Hepatocyte (in vitro differentiated cells): ENCODE measurements around the gene ZNF394. TPM values are rescaled to one million over a fixed set of nuclear protein-coding genes. Genes with fewer than 3 reads are reported as not detected.

ENCODE experiments used
- DNase-seq: peaks from one replicate; pipeline ENCODE4 v3.0.0-alpha.2; 2016; ENCODE audit warnings: low spot score
- H2AFZ ChIP-seq: fragments of 200-600 bp; sonication (generic); 2 replicates; pipeline ENCODE4 v1.6.0; 2016; ENCODE audit warnings: antibody characterized with exemption, mild to moderate bottlenecking
- H3K27ac ChIP-seq: fragments of 200-600 bp; sonication (generic); 2 replicates; pipeline ENCODE4 v1.5.1; 2016; ENCODE audit warnings: mild to moderate bottlenecking
- H3K27me3 ChIP-seq: fragments of 200-600 bp; sonication (generic); 2 replicates; pipeline ENCODE4 v1.6.1; 2016
- H3K36me3 ChIP-seq: fragments of 200-600 bp; sonication (generic); replicated peaks from 2 replicates; pipeline ENCODE4 v1.5.1; 2016; ENCODE audit warnings: low read depth; ENCODE audit not compliant: insufficient read depth
- H3K4me1 ChIP-seq: fragments of 200-600 bp; sonication (generic); 2 replicates; pipeline ENCODE4 v1.5.1; 2016; ENCODE audit warnings: mild to moderate bottlenecking, moderate library complexity; ENCODE audit not compliant: insufficient read depth
- H3K4me2 ChIP-seq: fragments of 200-600 bp; sonication (generic); 2 replicates; pipeline ENCODE4 v1.6.0; 2016
- H3K4me3 ChIP-seq: fragments of 200-600 bp; sonication (generic); 2 replicates; pipeline ENCODE4 v1.5.1; 2016; ENCODE audit warnings: mild to moderate bottlenecking
- H3K79me2 ChIP-seq: fragments of 200-600 bp; sonication (generic); 2 replicates; pipeline ENCODE4 v1.6.0; 2017; ENCODE audit warnings: mild to moderate bottlenecking
- H3K9me2 ChIP-seq: fragments of 200-600 bp; sonication (generic); replicated peaks from 2 replicates; pipeline ENCODE4 v1.6.0; 2017; ENCODE audit warnings: mild to moderate bottlenecking; ENCODE audit not compliant: insufficient read depth
- H3K9me3 ChIP-seq: fragments of 200-600 bp; sonication (generic); 2 replicates; pipeline ENCODE4 v1.5.1; 2016; ENCODE audit warnings: low read depth, mild to moderate bottlenecking
- H4K20me1 ChIP-seq: fragments of 200-600 bp; sonication (generic); 2 replicates; pipeline ENCODE4 v1.6.0; 2016; ENCODE audit warnings: mild to moderate bottlenecking; ENCODE audit not compliant: insufficient read depth, poor library complexity, severe bottlenecking
- CTCF ChIP-seq: fragments of 200-600 bp; sonication (generic); IDR thresholded peaks from 2 replicates; pipeline ENCODE4 v1.5.1; 2016; ENCODE audit warnings: antibody characterized with exemption, mild to moderate bottlenecking; ENCODE audit not compliant: poor library complexity
- EZH2 ChIP-seq: fragments of 200-600 bp; sonication (generic); IDR thresholded peaks from 2 replicates; pipeline ENCODE4 v1.6.1; 2016; ENCODE audit warnings: antibody characterized with exemption, mild to moderate bottlenecking, borderline replicate concordance
- EZH2phosphoT487 ChIP-seq: fragments of 200-600 bp; sonication (generic); IDR thresholded peaks from one replicate; pipeline ENCODE4 v1.6.1; 2018; ENCODE audit warnings: antibody characterized with exemption, mild to moderate bottlenecking, low read depth, moderate library complexity; ENCODE audit not compliant: unreplicated experiment, severe bottlenecking
- WGBS: methylation state at CpG from one replicate; pipeline ENCODE4 v1.1.6; 2016; ENCODE audit warnings: low lambda C conversion rate; ENCODE audit errors: missing lambda C conversion rate; 5-methylcytosine and 5-hydroxymethylcytosine counted together
- polyA plus RNA-seq: library from polyadenylated mRNA; unstranded; fragments of >200 nt; fragmentation: Nextera tagmentation; extraction: Ambion mirVana; gene quantifications from 2 replicates; pipeline ENCODE4 v1.2.1, GENCODE V29; 2016
- total RNA-seq: library from RNA; depleted of rRNA; stranded (reverse); fragments of >200 nt; gene quantifications from 2 replicates; pipeline ENCODE4 v1.2.3, GENCODE V29; 2014

Gene ZNF394
- total and polyA plus RNA-seq, 2 experiments from 2014 or later: 18.4 to 19.4 TPM

- Histone ChIP-seq H3K9me3 (peaks cover 6% of the 10 kb centered on the region), H4K20me1 (no peaks in the 10 kb centered on the region), H3K4me2 (no peak overlapping the region), H3K4me1 (no peaks in the 10 kb centered on the region), H3K27me3 (no peaks in the 10 kb centered on the region), H2AFZ (no peak overlapping the region), H3K4me3 (no peak overlapping the region), H3K9me2 (no peaks in the 10 kb centered on the region), H3K79me2 (no peaks in the 10 kb centered on the region), H3K36me3 (peaks cover 5% of the 10 kb centered on the region), H3K27ac (no peak overlapping the region)
- DNase-seq: no peak
- WGBS: 98% methylated on average over 34 of the region's 34 CpGs
- TF ChIP-seq EZH2phosphoT487 (no peak), EZH2 (no peak), CTCF (no peak)
Observed at GRCh38 chr7:99543081-99543671, 43.1 kb upstream of the ZNF394 start.

GRCh38 chr7:99541212-99541611, 41.1 kb upstream of the ZNF394 start:
- H3K4me2 ChIP-seq: no peak overlapping the region
- no peaks in the 10 kb centered on the region for H3K9me2 ChIP-seq
- H3K27me3 ChIP-seq: no peaks in the 10 kb centered on the region
- no peaks in the 10 kb centered on the region for H4K20me1 ChIP-seq
- no peaks in the 10 kb centered on the region for H3K79me2 ChIP-seq
- no peak for TF ChIP-seq EZH2phosphoT487
- TF ChIP-seq CTCF: no peak
- no peak for TF ChIP-seq EZH2
- no peaks in the 10 kb centered on the region for H3K36me3 ChIP-seq
- 94% methylated on average over 9 of the region's 9 CpGs for WGBS
- no peak overlapping the region for H3K27ac ChIP-seq
- no peak for DNase-seq
- no peaks in the 10 kb centered on the region for H3K4me1 ChIP-seq
- H3K9me3 ChIP-seq: no peaks in the 10 kb centered on the region
- H3K4me3 ChIP-seq: no peak overlapping the region
- no peak overlapping the region for H2AFZ ChIP-seq

GRCh38 chr7:99540542-99540941, 40.5 kb upstream of the ZNF394 start:
- Histone ChIP-seq H2AFZ (no peak overlapping the region), H3K9me3 (no peaks in the 10 kb centered on the region), H3K27ac (no peak overlapping the region), H4K20me1 (no peaks in the 10 kb centered on the region), H3K27me3 (no peaks in the 10 kb centered on the region), H3K4me1 (no peaks in the 10 kb centered on the region), H3K36me3 (no peaks in the 10 kb centered on the region), H3K79me2 (no peaks in the 10 kb centered on the region), H3K4me2 (no peak overlapping the region), H3K4me3 (no peak overlapping the region), H3K9me2 (no peaks in the 10 kb centered on the region)
- TF ChIP-seq EZH2 (no peak), CTCF (no peak), EZH2phosphoT487 (no peak)
- DNase-seq: no peak
- WGBS: 96% methylated on average over 5 of the region's 5 CpGs
